A549 (cell line): Measurements from ENCODE around the gene RXRA. TPM values are rescaled to one million over a fixed set of nuclear protein-coding genes. Genes with fewer than 3 reads are reported as not detected.

Source experiments
- ATAC-seq, 2 experiments: fragments of 200-7000 bp in 1 of 2; fragments of >200 bp in 1 of 2; cut with Nextera tagmentation in 1 of 2; cut with Tn5 transposase in 1 of 2; 3 replicates each; pipeline versions ENCODE4 v1.8.0 to v1.9.1; 2018 to 2020; ENCODE audit warnings: mild to moderate bottlenecking in 1 of 2, moderate library complexity in 1 of 2
- CTCF ChIA-PET: fragments of 300-600 bp; sonication (Branson Sonifier 250); formaldehyde crosslinking; extraction: SDS; loops from one replicate; lab custom pipeline; 2021; ENCODE audit warnings: antibody characterized with exemption, inconsistent platforms; lab: Yijun Ruan, JAX
- POLR2A ChIA-PET: fragments of 350-600 bp; formaldehyde crosslinking; extraction: SDS; loops from one replicate; lab custom pipeline; 2021; ENCODE audit warnings: antibody characterized with exemption, inconsistent platforms; lab: Yijun Ruan, JAX
- DNase-seq, 2 experiments: peaks; one replicate each; pipeline versions ENCODE4 v3.0.0 to v3.0.0-alpha.2; 2011 to 2016; ENCODE audit warnings: low read depth in 1 of 2, low spot score in 1 of 2
- FAIRE-seq: peaks from 2 replicates; lab custom pipeline; 2011; peaks lifted over from hg19 to GRCh38; lab: Jason Lieb, UNC
- H3K27ac ChIP-seq, 2 experiments: fragments of >200 bp; sonication (Bioruptor Twin); formaldehyde crosslinking; 3 replicates each; pipeline ENCODE4 v1.5.1; 2016 to 2017
- H3K4me1 ChIP-seq: fragments of >200 bp; sonication (Bioruptor Twin); formaldehyde crosslinking; 3 replicates; pipeline ENCODE4 v1.6.1; 2016
- H3K4me2 ChIP-seq: fragments of >200 bp; sonication (Bioruptor Twin); formaldehyde crosslinking; 3 replicates; pipeline ENCODE4 v1.6.1; 2016
- H3K4me3 ChIP-seq: fragments of >200 bp; sonication (Bioruptor Twin); formaldehyde crosslinking; 3 replicates; pipeline ENCODE4 v1.5.1; 2016
- H3K9me3 ChIP-seq: fragments of >200 bp; sonication (Bioruptor Twin); formaldehyde crosslinking; 3 replicates; pipeline ENCODE4 v1.6.1; 2016
- BCL3 ChIP-seq: fragments of >200 bp; sonication (Bioruptor Twin); formaldehyde crosslinking; IDR thresholded peaks from 3 replicates; pipeline ENCODE4 v1.6.1; 2016
- BHLHE40 ChIP-seq: IDR thresholded peaks from 2 replicates; pipeline ENCODE4 v1.6.1; 2012; ENCODE audit warnings: low read depth, low read length, inconsistent platforms
- CBX2 ChIP-seq: fragments of 200-600 bp; sonication (generic); IDR thresholded peaks from 2 replicates; pipeline ENCODE4 v1.6.1; 2016; ENCODE audit warnings: low read depth, mild to moderate bottlenecking, borderline replicate concordance
- CHD2 ChIP-seq: fragments of 150-350 bp; IDR thresholded peaks from 2 replicates; pipeline ENCODE4 v1.6.1; 2014; ENCODE audit warnings: low read length; ENCODE audit not compliant: partially characterized antibody
- CHD4 ChIP-seq: fragments of 200-600 bp; sonication (generic); IDR thresholded peaks from 2 replicates; pipeline ENCODE4 v1.6.1; 2016; ENCODE audit warnings: antibody characterized with exemption, mild to moderate bottlenecking, borderline replicate concordance
- FOSB ChIP-seq: fragments of 250-450 bp; sonication (Bioruptor Pico); IDR thresholded peaks from 2 replicates; pipeline ENCODE4 v1.5.0; 2020; ENCODE audit warnings: mild to moderate bottlenecking, moderate library complexity
- FOXS1 ChIP-seq: fragments of 250-450 bp; sonication (Bioruptor Pico); IDR thresholded peaks from 2 replicates; pipeline ENCODE4 v1.5.0; 2020; ENCODE audit warnings: mild to moderate bottlenecking, moderate library complexity
- HES2 ChIP-seq: fragments of >200 bp; sonication (Bioruptor Twin); formaldehyde crosslinking; IDR thresholded peaks from 2 replicates; pipeline ENCODE4 v1.6.1; 2016
- HMGXB4 ChIP-seq: fragments of 250-450 bp; sonication (Bioruptor Pico); IDR thresholded peaks from 2 replicates; pipeline ENCODE4 v1.5.0; 2021; ENCODE audit warnings: mild to moderate bottlenecking, moderate library complexity, borderline replicate concordance
- HOXB13 ChIP-seq: fragments of 250-450 bp; sonication (Bioruptor Pico); IDR thresholded peaks from 2 replicates; pipeline ENCODE4 v1.5.0; 2020; ENCODE audit warnings: low read depth, mild to moderate bottlenecking, moderate library complexity
- KDM1A ChIP-seq: fragments of 200-600 bp; sonication (generic); IDR thresholded peaks from 2 replicates; pipeline ENCODE4 v1.6.1; 2016; ENCODE audit warnings: low read depth, mild to moderate bottlenecking
- PHF8 ChIP-seq: fragments of 200-600 bp; sonication (generic); IDR thresholded peaks from 2 replicates; pipeline ENCODE4 v1.6.1; 2016; ENCODE audit warnings: low read depth, mild to moderate bottlenecking, antibody characterized with exemption, moderate library complexity, borderline replicate concordance
- POLR2A ChIP-seq: IDR thresholded peaks from 2 replicates; pipeline ENCODE4 v1.6.1; 2012; ENCODE audit warnings: mild to moderate bottlenecking, low read length
- RAD21 ChIP-seq, 2 experiments: fragments of >200 bp in 1 of 2; sonication (Bioruptor Twin) in 1 of 2; formaldehyde crosslinking in 1 of 2; IDR thresholded peaks in 1 of 2; conservative IDR thresholded peaks in 1 of 2; 2 replicates in 1 of 2; 3 replicates in 1 of 2; pipeline ENCODE4 v1.6.1; 2012 to 2018; ENCODE audit warnings: inconsistent platforms in 1 of 2
- REST ChIP-seq: fragments of 200-600 bp; sonication (generic); IDR thresholded peaks from 2 replicates; pipeline ENCODE4 v1.6.1; 2016; ENCODE audit warnings: antibody characterized with exemption, mild to moderate bottlenecking, moderate library complexity
- TFCP2L1 ChIP-seq: fragments of 250-450 bp; sonication (Bioruptor Pico); IDR thresholded peaks from 2 replicates; pipeline ENCODE4 v1.5.0; 2021; ENCODE audit warnings: mild to moderate bottlenecking
- WGBS: methylation state at CpG from one replicate; pipeline ENCODE4 v1.1.6; 2017; ENCODE audit errors: missing lambda C conversion rate; 5-methylcytosine and 5-hydroxymethylcytosine counted together
- polyA plus RNA-seq, 4 experiments: library from polyadenylated mRNA; depleted of rRNA in 3 of 4; stranded (reverse); fragments of >200 nt; fragmentation: RNase III in 1 of 4; extraction: RNeasy Plus Mini Kit Qiagen cat#74134 plus additional on column Dnase treatment in 1 of 4; gene quantifications; 2 replicates in 3 of 4; 3 replicates in 1 of 4; pipeline ENCODE4 v1.2.3, GENCODE V29; 2011 to 2017
- TF ChIP-seq, protein P1 (sequence below): fragments of >200 bp; sonication (Bioruptor Twin); formaldehyde crosslinking; IDR thresholded peaks from 3 replicates; pipeline ENCODE4 v1.5.1; 2016

Gene RXRA
- polyA plus RNA-seq, 2 of the 4 experiments (the other 2 are of a cell fraction), result 6.6 to 23.9 TPM

- Histone ChIP-seq H3K4me1 (peaks cover under 1% of the 10 kb centered on the region; the same call in 1 of the 3 replicates), H3K27ac (no peak overlapping the region), H3K4me3 (no peak overlapping the region), H3K4me2 (no peak overlapping the region), H3K9me3 (no peaks in the 10 kb centered on the region; the same call in 2 of the 3 replicates)
- TF ChIP-seq, protein P1, sequence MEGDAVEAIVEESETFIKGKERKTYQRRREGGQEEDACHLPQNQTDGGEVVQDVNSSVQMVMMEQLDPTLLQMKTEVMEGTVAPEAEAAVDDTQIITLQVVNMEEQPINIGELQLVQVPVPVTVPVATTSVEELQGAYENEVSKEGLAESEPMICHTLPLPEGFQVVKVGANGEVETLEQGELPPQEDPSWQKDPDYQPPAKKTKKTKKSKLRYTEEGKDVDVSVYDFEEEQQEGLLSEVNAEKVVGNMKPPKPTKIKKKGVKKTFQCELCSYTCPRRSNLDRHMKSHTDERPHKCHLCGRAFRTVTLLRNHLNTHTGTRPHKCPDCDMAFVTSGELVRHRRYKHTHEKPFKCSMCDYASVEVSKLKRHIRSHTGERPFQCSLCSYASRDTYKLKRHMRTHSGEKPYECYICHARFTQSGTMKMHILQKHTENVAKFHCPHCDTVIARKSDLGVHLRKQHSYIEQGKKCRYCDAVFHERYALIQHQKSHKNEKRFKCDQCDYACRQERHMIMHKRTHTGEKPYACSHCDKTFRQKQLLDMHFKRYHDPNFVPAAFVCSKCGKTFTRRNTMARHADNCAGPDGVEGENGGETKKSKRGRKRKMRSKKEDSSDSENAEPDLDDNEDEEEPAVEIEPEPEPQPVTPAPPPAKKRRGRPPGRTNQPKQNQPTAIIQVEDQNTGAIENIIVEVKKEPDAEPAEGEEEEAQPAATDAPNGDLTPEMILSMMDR, result no peak
- TF ChIP-seq PHF8, result no peak
- no peak for TF ChIP-seq REST
- no peak for TF ChIP-seq RAD21 (conservative IDR thresholded peaks at IDR 0.05 in 1 of 2, IDR thresholded peaks at IDR 0.05 in 1 of 2)
- TF ChIP-seq FOXS1 (CRISPR knock-in tag), result no peak
- no peak for TF ChIP-seq HOXB13
- no peak for TF ChIP-seq CHD4
- no peak for TF ChIP-seq TFCP2L1
- TF ChIP-seq FOSB, result no peak
- TF ChIP-seq POLR2A, result no peak
- no peak for TF ChIP-seq HMGXB4 (CRISPR knock-in tag)
- no peak for TF ChIP-seq CHD2
- FAIRE-seq (no peak), DNase-seq (no peak), ATAC-seq (peak in 1 of 2 experiments; percentile 15; a peak in 2 of 6 replicates)
- POLR2A ChIA-PET, result no interaction called here
- CTCF ChIA-PET, result interaction anchor here (1.7 kb wide), 1 partner anchor 10 kb away, joined by 6 read pairs; no protein-coding TSS in a partner anchor
- 37% methylated on average over 9 of the region's 9 CpGs for WGBS
Measured at GRCh38 chr9:134468358-134468757, 142.1 kb downstream of the RXRA start.

GRCh38 chr9:134469041-134469875, 143.0 kb downstream of the RXRA start:
- H3K9me3 ChIP-seq, result no peaks in the 10 kb centered on the region; the same call in 2 of the 3 replicates
- no peaks in the 10 kb centered on the region for H3K4me1 ChIP-seq
- H3K4me2 ChIP-seq, result no peak overlapping the region
- no peak overlapping the region for H3K27ac ChIP-seq
- DNase-seq, result no peak
- CTCF ChIA-PET, result no interaction called here
- POLR2A ChIA-PET, result no interaction called here
- ATAC-seq, result no peak
- no peak for FAIRE-seq
- WGBS, result 72% methylated on average over 18 of the region's 22 CpGs
- H3K4me3 ChIP-seq, result no peak overlapping the region
- TF ChIP-seq PHF8, result no peak
- TF ChIP-seq BCL3, result no peak
- TF ChIP-seq BHLHE40, result no peak
- TF ChIP-seq HES2, result no peak
- no peak for TF ChIP-seq CBX2
- TF ChIP-seq, protein P1, result no peak
- no peak for TF ChIP-seq KDM1A
